ENCODE results near the gene CCNO.

CCNO gene

GRCh38 chr5:55191165-55191564 is 42.2 kb downstream of the CCNO start:
- H3K18ac ChIP-seq (ENCODE audit: low read length) = no peak overlapping the region
- no CpG with 5 or more reads among the region's 2 CpGs for WGBS, 2 donors (ENCODE audit: extremely low coverage in 2 of 2, insufficient read length in 2 of 2, insufficient replicate concordance in 1 of 2)
- DNase-seq (ENCODE audit: low spot score) = no peak
- no peak overlapping the region for H3K27ac ChIP-seq (replicated peaks; ENCODE audit: low read length)
- no peaks in the 10 kb centered on the region for H3K4me1 ChIP-seq (ENCODE audit: control insufficient read depth in 2 of 2, insufficient read depth in 1 of 2, low read depth in 1 of 2, low read length in 2 of 2)
- H3K79me1 ChIP-seq (ENCODE audit: low read depth, low read length) = peaks cover 1% of the 10 kb centered on the region
- H2BK12ac ChIP-seq (ENCODE audit: low read length) = no peak overlapping the region
- no peak overlapping the region for H3K9ac ChIP-seq (ENCODE audit: low read depth, low read length, poor library complexity)
- no peak overlapping the region for H3K4me2 ChIP-seq (ENCODE audit: insufficient read depth, low read length, poor library complexity, severe bottlenecking)
- peaks cover 0 to 77% (median 0%) of the 10 kb centered on the region in 3 experiments for H3K27me3 ChIP-seq (ENCODE audit: control insufficient read depth in 3 of 3, insufficient read depth in 3 of 3, low read depth in 1 of 3, low read length in 3 of 3)
- H2BK5ac ChIP-seq (ENCODE audit: low read length) = no peak overlapping the region
- H2BK120ac ChIP-seq (ENCODE audit: low read depth, low read length) = no peak overlapping the region
- no peak overlapping the region for H2BK15ac ChIP-seq (ENCODE audit: low read length)
- no peak overlapping the region for H4K8ac ChIP-seq (ENCODE audit: low read depth, low read length)
- no peak overlapping the region for H3K4me3 ChIP-seq (ENCODE audit: low read length in 2 of 2)
- no peak overlapping the region for H3K23ac ChIP-seq (ENCODE audit: low read depth, low read length, poor library complexity)
- H3K4ac ChIP-seq (ENCODE audit: low read length) = no peak overlapping the region
- no peak overlapping the region for H4K91ac ChIP-seq (ENCODE audit: low read depth, low read length, poor library complexity)
- no peaks in the 10 kb centered on the region for H3K9me3 ChIP-seq (replicated peaks in 1 of 2; ENCODE audit: control insufficient read depth in 2 of 2, insufficient read depth in 1 of 2, low read depth in 1 of 2, low read length in 2 of 2)
- no peak overlapping the region for H3K14ac ChIP-seq (ENCODE audit: low read length)
- H2AK5ac ChIP-seq (ENCODE audit: low read depth, low read length) = no peak overlapping the region
- no peak overlapping the region for H2AFZ ChIP-seq (ENCODE audit: low read length)
- H3K36me3 ChIP-seq (replicated peaks in 1 of 2; ENCODE audit: control insufficient read depth in 2 of 2, insufficient read depth in 2 of 2, low read length in 2 of 2) = no peaks in the 10 kb centered on the region

GRCh38 chr5:55188656-55189540 is 44.5 kb downstream of the CCNO start:
- WGBS, 2 donors (ENCODE audit: extremely low coverage in 2 of 2, insufficient read length in 2 of 2, insufficient replicate concordance in 1 of 2) = no CpG with 5 or more reads among the region's 6 CpGs

GRCh38 chr5:55187370-55187769 is 46.0 kb downstream of the CCNO start:
- H4K8ac ChIP-seq (ENCODE audit: low read depth, low read length) = no peak overlapping the region
- no peak overlapping the region for H2AFZ ChIP-seq (ENCODE audit: low read length)
- H2BK5ac ChIP-seq (ENCODE audit: low read length) = no peak overlapping the region
- no peak overlapping the region for H3K14ac ChIP-seq (ENCODE audit: low read length)
- H4K91ac ChIP-seq (ENCODE audit: low read depth, low read length, poor library complexity) = no peak overlapping the region
- H3K79me1 ChIP-seq (ENCODE audit: low read depth, low read length) = peaks cover 1% of the 10 kb centered on the region
- H2BK120ac ChIP-seq (ENCODE audit: low read depth, low read length) = no peak overlapping the region
- H3K27ac ChIP-seq (replicated peaks; ENCODE audit: low read length) = no peak overlapping the region
- H3K4ac ChIP-seq (ENCODE audit: low read length) = no peak overlapping the region
- no peak overlapping the region for H3K4me2 ChIP-seq (ENCODE audit: insufficient read depth, low read length, poor library complexity, severe bottlenecking)
- no peak overlapping the region for H3K18ac ChIP-seq (ENCODE audit: low read length)
- DNase-seq (ENCODE audit: low spot score) = no peak
- no peaks in the 10 kb centered on the region for H3K36me3 ChIP-seq (replicated peaks in 1 of 2; ENCODE audit: control insufficient read depth in 2 of 2, insufficient read depth in 2 of 2, low read length in 2 of 2)
- no peak overlapping the region for H3K9ac ChIP-seq (ENCODE audit: low read depth, low read length, poor library complexity)
- H3K23ac ChIP-seq (ENCODE audit: low read depth, low read length, poor library complexity) = no peak overlapping the region
- no CpG with 5 or more reads among the region's 4 CpGs for WGBS, 2 donors (ENCODE audit: extremely low coverage in 2 of 2, insufficient read length in 2 of 2, insufficient replicate concordance in 1 of 2)
- H2BK12ac ChIP-seq (ENCODE audit: low read length) = no peak overlapping the region
- H2BK15ac ChIP-seq (ENCODE audit: low read length) = no peak overlapping the region
- H3K4me3 ChIP-seq (ENCODE audit: low read length in 2 of 2) = no peak overlapping the region
- H3K27me3 ChIP-seq (ENCODE audit: control insufficient read depth in 3 of 3, insufficient read depth in 3 of 3, low read depth in 1 of 3, low read length in 3 of 3) = peaks cover 0 to 62% (median 0%) of the 10 kb centered on the region in 3 experiments
- peaks cover 0 to 5% of the 10 kb centered on the region in 2 donors for H3K9me3 ChIP-seq (replicated peaks in 1 of 2; ENCODE audit: control insufficient read depth in 2 of 2, insufficient read depth in 1 of 2, low read depth in 1 of 2, low read length in 2 of 2)
- H2AK5ac ChIP-seq (ENCODE audit: low read depth, low read length) = no peak overlapping the region
- H3K4me1 ChIP-seq (ENCODE audit: control insufficient read depth in 2 of 2, insufficient read depth in 1 of 2, low read depth in 1 of 2, low read length in 2 of 2) = no peaks in the 10 kb centered on the region

More at GRCh38 chr5:55188656-55189540, 44.5 kb downstream of the CCNO start:
- H2BK5ac ChIP-seq (ENCODE audit: low read length) = no peak overlapping the region
- H3K9me3 ChIP-seq (replicated peaks in 1 of 2; ENCODE audit: control insufficient read depth in 2 of 2, insufficient read depth in 1 of 2, low read depth in 1 of 2, low read length in 2 of 2) = peaks cover 0 to 5% of the 10 kb centered on the region in 2 donors
- no peak overlapping the region for H2AFZ ChIP-seq (ENCODE audit: low read length)
- H3K4ac ChIP-seq (ENCODE audit: low read length) = no peak overlapping the region
- H4K91ac ChIP-seq (ENCODE audit: low read depth, low read length, poor library complexity) = no peak overlapping the region
- no peak for DNase-seq (ENCODE audit: low spot score)
- H3K23ac ChIP-seq (ENCODE audit: low read depth, low read length, poor library complexity) = no peak overlapping the region
- H3K4me1 ChIP-seq (ENCODE audit: control insufficient read depth in 2 of 2, insufficient read depth in 1 of 2, low read depth in 1 of 2, low read length in 2 of 2) = no peaks in the 10 kb centered on the region
- no peak overlapping the region for H2BK15ac ChIP-seq (ENCODE audit: low read length)
- H3K14ac ChIP-seq (ENCODE audit: low read length) = no peak overlapping the region
- no peak overlapping the region for H2BK120ac ChIP-seq (ENCODE audit: low read depth, low read length)
- H2AK5ac ChIP-seq (ENCODE audit: low read depth, low read length) = no peak overlapping the region
- peaks cover 1% of the 10 kb centered on the region for H3K79me1 ChIP-seq (ENCODE audit: low read depth, low read length)
- no peak overlapping the region for H4K8ac ChIP-seq (ENCODE audit: low read depth, low read length)
- H2BK12ac ChIP-seq (ENCODE audit: low read length) = no peak overlapping the region
- H3K4me2 ChIP-seq (ENCODE audit: insufficient read depth, low read length, poor library complexity, severe bottlenecking) = no peak overlapping the region
- no peaks in the 10 kb centered on the region for H3K36me3 ChIP-seq (replicated peaks in 1 of 2; ENCODE audit: control insufficient read depth in 2 of 2, insufficient read depth in 2 of 2, low read length in 2 of 2)
- H3K4me3 ChIP-seq (ENCODE audit: low read length in 2 of 2) = no peak overlapping the region
- no peak overlapping the region for H3K9ac ChIP-seq (ENCODE audit: low read depth, low read length, poor library complexity)
- H3K27ac ChIP-seq (replicated peaks; ENCODE audit: low read length) = no peak overlapping the region
- H3K27me3 ChIP-seq (ENCODE audit: control insufficient read depth in 3 of 3, insufficient read depth in 3 of 3, low read depth in 1 of 3, low read length in 3 of 3) = peaks cover 0 to 73% (median 0%) of the 10 kb centered on the region in 3 experiments
- no peak overlapping the region for H3K18ac ChIP-seq (ENCODE audit: low read length)

All from neuronal stem cell (in vitro differentiated cells).